RWPE1 (cell line): ENCODE measurements around the gene CTBP1.
"Not testable (repeated sequence)": the region's sequence is repeated elsewhere in the genome, so short reads cannot be mapped to it uniquely, and the experiment has no call there.

Experiments used
- CTCF ChIA-PET: fragments of 350-600 bp; sonication (Branson Sonifier 250); formaldehyde crosslinking; extraction: SDS; loops from one replicate; lab custom pipeline; 2021; lab: Yijun Ruan, JAX
- POLR2A ChIA-PET: fragments of 400-600 bp; formaldehyde crosslinking; extraction: SDS; loops from one replicate; lab custom pipeline; 2020; ENCODE audit warnings: antibody characterized with exemption; ENCODE audit not compliant: low non-redundant PET; lab: Yijun Ruan, JAX
- DNase-seq: peaks from one replicate; pipeline ENCODE4 v3.0.0; 2012; ENCODE audit warnings: low spot score
- H3K27ac ChIP-seq: fragments of 450-650 bp; 2 replicates; pipeline ENCODE4 v1.5.1; 2017
- TF ChIP-seq, protein P1 (sequence below): fragments of 450-650 bp; conservative IDR thresholded peaks from 2 replicates; pipeline ENCODE4 v1.5.1; 2017; ENCODE audit warnings: low read depth, mild to moderate bottlenecking

The CTBP1 gene

GRCh38 chr4:1295405-1296055 lies 46.6 kb upstream of the CTBP1 start:
- no peak for DNase-seq
- CTCF ChIA-PET: interaction anchor here (0.6 kb wide), 1 partner anchor 20 kb away, joined by 3 read pairs; no protein-coding TSS in a partner anchor
- H3K27ac ChIP-seq: peak overlapping the region; percentile 59
- POLR2A ChIA-PET: no interaction called here
- TF ChIP-seq, protein P1, sequence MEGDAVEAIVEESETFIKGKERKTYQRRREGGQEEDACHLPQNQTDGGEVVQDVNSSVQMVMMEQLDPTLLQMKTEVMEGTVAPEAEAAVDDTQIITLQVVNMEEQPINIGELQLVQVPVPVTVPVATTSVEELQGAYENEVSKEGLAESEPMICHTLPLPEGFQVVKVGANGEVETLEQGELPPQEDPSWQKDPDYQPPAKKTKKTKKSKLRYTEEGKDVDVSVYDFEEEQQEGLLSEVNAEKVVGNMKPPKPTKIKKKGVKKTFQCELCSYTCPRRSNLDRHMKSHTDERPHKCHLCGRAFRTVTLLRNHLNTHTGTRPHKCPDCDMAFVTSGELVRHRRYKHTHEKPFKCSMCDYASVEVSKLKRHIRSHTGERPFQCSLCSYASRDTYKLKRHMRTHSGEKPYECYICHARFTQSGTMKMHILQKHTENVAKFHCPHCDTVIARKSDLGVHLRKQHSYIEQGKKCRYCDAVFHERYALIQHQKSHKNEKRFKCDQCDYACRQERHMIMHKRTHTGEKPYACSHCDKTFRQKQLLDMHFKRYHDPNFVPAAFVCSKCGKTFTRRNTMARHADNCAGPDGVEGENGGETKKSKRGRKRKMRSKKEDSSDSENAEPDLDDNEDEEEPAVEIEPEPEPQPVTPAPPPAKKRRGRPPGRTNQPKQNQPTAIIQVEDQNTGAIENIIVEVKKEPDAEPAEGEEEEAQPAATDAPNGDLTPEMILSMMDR: no peak

- no peak for DNase-seq
- POLR2A ChIA-PET: no interaction called here
- TF ChIP-seq, protein P1: no peak
- peak overlapping the region; percentile 59 for H3K27ac ChIP-seq
- CTCF ChIA-PET: interaction anchor here (0.6 kb wide), 1 partner anchor 21 kb away, joined by 3 read pairs; no protein-coding TSS in a partner anchor
Measured at GRCh38 chr4:1294891-1295290, 46.0 kb upstream of the CTBP1 start.

- ChIA-PET CTCF (no interaction called here), POLR2A (no interaction called here)
- TF ChIP-seq, protein P1: no peak
- DNase-seq: no peak
- peak overlapping the region; percentile 59 for H3K27ac ChIP-seq
Measured at GRCh38 chr4:1294424-1294823, 45.5 kb upstream of the CTBP1 start.

DNA sequence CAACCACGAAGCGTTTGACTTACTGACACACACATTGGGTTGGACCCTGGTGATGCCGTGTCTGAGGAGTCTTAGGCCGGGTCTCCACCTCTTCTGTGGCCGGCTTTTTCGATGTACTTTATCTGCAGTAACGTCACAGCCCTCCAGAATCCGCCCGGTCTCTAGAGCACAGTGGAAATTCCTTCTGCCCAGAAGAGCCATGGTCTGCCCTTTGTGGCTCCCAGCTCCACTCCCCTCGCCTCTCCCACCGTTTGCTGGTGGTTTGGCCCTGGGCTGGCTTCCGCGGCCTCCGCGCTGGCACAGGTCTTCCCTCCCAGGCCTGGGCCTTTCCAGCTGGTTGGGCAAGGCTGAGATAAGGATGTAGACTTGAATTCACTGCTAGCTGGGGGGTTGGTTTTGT lies 45.1 kb upstream of the CTBP1 start:
- DNase-seq: no peak
- TF ChIP-seq, protein P1: no peak
- peak overlapping the region; percentile 59 for H3K27ac ChIP-seq
- CTCF ChIA-PET: no interaction called here
- POLR2A ChIA-PET: no interaction called here

DNA sequence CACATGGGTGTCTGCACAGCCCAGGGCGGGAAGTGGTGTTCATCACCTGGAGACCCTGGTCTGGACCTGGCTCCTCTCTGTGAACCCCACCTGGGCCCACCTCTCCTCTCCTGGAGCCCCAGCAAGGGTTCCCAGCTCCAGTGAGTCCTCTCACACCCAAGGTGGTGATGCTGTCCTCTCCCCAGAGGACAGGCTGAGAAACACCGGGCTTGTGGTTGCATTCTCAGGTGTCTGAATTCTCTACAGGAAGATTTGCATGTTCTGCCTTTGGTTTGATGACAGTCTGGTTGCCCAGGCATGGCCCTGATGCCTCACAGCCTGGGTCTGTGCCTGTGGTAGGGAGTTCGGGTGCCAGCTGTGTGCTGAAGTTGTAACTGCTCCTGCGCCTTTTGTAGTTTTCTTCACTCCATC lies 44.6 kb upstream of the CTBP1 start:
- ChIA-PET POLR2A (no interaction called here), CTCF (interaction anchor here (0.6 kb wide), 1 partner anchor 39 kb away, joined by 3 read pairs; no protein-coding TSS in a partner anchor)
- DNase-seq: no peak
- peak overlapping the region; percentile 59 for H3K27ac ChIP-seq
- TF ChIP-seq, protein P1: no peak

DNA sequence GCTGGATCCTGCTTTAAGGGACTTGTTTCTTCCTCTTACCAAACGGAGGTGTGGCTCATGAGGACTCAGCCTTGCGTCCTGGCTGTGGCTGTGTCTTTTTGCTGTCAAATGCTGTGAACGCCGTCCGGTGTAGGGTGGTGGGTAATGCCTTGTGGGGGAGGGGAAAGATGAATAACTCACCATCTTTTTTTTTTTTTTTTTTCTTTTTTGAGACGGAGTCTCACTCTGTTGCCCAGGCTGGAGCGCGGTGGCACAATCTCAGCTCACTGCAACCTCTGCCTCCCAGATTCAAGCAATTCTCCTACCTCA lies 43.7 kb upstream of the CTBP1 start:
- DNase-seq, CTCF ChIA-PET, POLR2A ChIA-PET: not testable (repeated sequence)
- H3K27ac ChIP-seq: peak overlapping the region; percentile 59

DNA sequence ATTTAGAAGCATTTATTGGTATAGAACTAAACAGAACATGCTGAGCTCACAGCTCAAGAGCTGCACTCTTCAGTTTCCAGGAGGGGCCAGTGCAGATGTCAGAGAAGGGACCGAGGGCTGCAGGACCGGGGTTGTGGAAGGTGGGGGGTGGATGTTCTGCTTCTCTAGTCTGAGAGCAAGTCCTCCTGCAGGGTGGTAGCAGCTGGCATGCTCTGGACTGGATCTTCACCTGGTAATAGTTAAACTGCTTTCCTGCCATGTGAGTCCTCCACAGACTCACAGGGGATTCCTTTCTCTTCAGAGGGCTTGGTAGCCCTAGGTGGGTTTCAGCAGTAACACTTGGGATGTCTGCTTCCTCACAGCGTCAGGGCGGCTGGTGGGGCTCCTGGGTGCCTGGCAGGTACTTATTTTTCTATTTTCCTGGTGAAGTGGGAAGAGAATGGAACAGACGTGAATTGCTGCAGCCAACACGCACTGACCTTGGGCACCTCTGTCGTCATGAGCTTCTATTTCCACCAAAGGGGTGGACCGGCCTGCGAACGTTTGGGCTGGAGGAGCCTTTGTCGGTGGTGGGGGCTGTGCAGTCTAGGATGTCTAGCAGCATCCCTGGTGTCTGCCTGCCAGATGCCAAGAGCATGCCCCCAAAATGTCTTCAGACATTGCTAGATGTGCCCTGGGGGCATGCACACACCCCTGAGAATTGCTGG lies 43.2 kb upstream of the CTBP1 start:
- TF ChIP-seq, protein P1: no peak
- CTCF ChIA-PET: no interaction called here
- no peak for DNase-seq
- H3K27ac ChIP-seq: peak overlapping the region; percentile 59
- POLR2A ChIA-PET: no interaction called here
